ENCODE measurements around the gene ADCY3. TPM values are rescaled to one million over a fixed set of nuclear protein-coding genes. Genes with fewer than 3 reads are reported as not detected.

ADCY3 gene
- total and polyA plus RNA-seq, 3 experiments from 2014 or later, result 8.8 to 95.4 (median 90.9) TPM

DNA sequence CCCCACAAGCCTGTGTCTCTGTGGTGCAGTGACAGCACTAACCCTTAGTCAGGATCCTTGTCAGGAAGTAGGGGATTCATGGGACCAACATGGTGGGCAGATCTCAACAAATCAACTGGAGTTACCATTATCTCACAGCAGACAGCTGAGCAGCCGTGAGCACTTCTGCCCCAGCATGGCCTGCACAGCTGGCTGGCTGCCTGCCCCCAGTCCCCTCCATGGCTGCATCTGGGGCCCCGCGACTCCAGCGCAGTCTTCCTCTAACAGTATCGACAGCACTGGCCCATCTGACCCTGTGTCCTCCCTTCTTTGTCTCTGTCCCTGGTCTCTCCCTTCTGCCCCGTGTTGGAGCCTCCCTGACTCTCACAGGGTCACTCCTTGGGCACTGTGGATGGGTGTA is 4.7 kb upstream of the ADCY3 start:
- Mint-ChIP-seq H3K27me3 (no peaks in the 10 kb centered on the region), H3K4me3 (no peak overlapping the region), H3K9me3 (no peaks in the 10 kb centered on the region), H3K27ac (no peak overlapping the region), H3K4me1 (peaks cover 7 to 17% (median 9%) of the 10 kb centered on the region in 3 donors), H3K36me3 (no peaks in the 10 kb centered on the region)
- Histone ChIP-seq H3K4me1 (ENCODE audit: insufficient read depth, low read length) (peaks cover 22% of the 10 kb centered on the region), H3K4me3 (ENCODE audit: low read length) (no peak overlapping the region), H3K27me3 (ENCODE audit: insufficient read depth, low read length, poor library complexity, severe bottlenecking) (no peaks in the 10 kb centered on the region), H3K9me3 (ENCODE audit: low read length) (no peaks in the 10 kb centered on the region), H3K27ac (ENCODE audit: low read depth, low read length) (no peak overlapping the region), H3K36me3 (ENCODE audit: insufficient read depth, low read length) (no peaks in the 10 kb centered on the region)
- CTCF ChIA-PET, result no interaction called here
- POLR2A ChIA-PET, result no interaction called here
- no peak for DNase-seq

DNA sequence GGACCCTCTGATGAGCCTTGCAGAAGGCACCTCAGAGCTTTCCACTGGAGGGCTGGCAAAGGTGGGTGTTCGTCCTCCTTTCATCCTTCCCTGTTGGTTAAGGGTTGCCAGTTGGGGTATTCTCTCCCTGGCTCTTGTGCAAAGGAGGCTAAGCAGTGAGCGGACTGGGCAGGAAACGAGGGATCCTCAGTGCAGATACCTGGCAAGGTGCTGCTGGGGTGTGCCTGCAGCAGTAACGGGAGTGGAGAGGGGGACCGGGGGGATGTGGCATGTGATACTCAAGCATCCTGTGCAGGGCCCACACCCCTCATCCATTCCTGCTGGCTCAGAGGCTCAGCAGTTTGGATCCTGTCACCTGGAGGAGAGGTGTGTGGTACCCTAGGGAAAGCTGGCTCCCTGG is 4.2 kb upstream of the ADCY3 start:
- Mint-ChIP-seq H3K27ac (peak overlapping the region in 1 of 8 donors; percentile 91), H3K4me3 (peak overlapping the region in 1 of 7 donors; percentile 54), H3K9me3 (no peaks in the 10 kb centered on the region), H3K27me3 (no peaks in the 10 kb centered on the region), H3K4me1 (peaks cover 9 to 19% (median 10%) of the 10 kb centered on the region in 3 donors), H3K36me3 (peaks cover 0 to 1% (median 0%) of the 10 kb centered on the region in 3 donors)
- no peak overlapping the region for H3K27ac ChIP-seq (ENCODE audit: low read depth, low read length)
- H3K4me3 ChIP-seq (ENCODE audit: low read length), result no peak overlapping the region
- ChIA-PET CTCF (no interaction called here), POLR2A (no interaction called here)
- H3K4me1 ChIP-seq (ENCODE audit: insufficient read depth, low read length), result peaks cover 23% of the 10 kb centered on the region
- DNase-seq, result no peak
- H3K9me3 ChIP-seq (ENCODE audit: low read length), result no peaks in the 10 kb centered on the region
- H3K27me3 ChIP-seq (ENCODE audit: insufficient read depth, low read length, poor library complexity, severe bottlenecking), result no peaks in the 10 kb centered on the region
- H3K36me3 ChIP-seq (ENCODE audit: insufficient read depth, low read length), result no peaks in the 10 kb centered on the region

DNA sequence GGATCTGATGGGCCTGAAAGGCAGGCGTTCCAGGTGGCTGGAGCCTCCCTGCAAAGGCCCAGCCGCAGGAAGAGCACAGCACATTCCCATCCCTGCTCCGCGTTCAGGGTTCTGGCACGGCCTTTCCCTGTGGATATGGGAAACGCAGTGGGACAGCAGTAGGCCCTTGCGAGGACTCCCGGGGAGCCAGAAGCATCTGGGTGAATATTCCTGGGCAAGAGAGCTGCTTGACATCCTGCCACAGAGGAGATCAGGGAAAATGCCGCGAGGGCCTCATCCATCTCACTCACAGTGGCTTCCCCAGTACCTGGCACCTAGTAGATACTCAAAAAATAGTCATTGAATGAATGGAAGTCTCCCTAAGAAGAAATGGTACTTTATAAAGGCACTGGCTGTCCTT is 3.1 kb upstream of the ADCY3 start:
- no peak overlapping the region for H3K27ac ChIP-seq (ENCODE audit: low read depth, low read length)
- Mint-ChIP-seq H3K4me3 (peak overlapping the region in 1 of 7 donors; percentile 77), H3K4me1 (peaks cover 20 to 30% (median 21%) of the 10 kb centered on the region in 3 donors), H3K9me3 (no peaks in the 10 kb centered on the region), H3K27me3 (no peaks in the 10 kb centered on the region), H3K36me3 (peaks cover 0 to 6% (median 0%) of the 10 kb centered on the region in 3 donors), H3K27ac (no peak overlapping the region)
- no peak for DNase-seq
- H3K4me3 ChIP-seq (ENCODE audit: low read length), result no peak overlapping the region
- H3K27me3 ChIP-seq (ENCODE audit: insufficient read depth, low read length, poor library complexity, severe bottlenecking), result no peaks in the 10 kb centered on the region
- peaks cover 34% of the 10 kb centered on the region for H3K4me1 ChIP-seq (ENCODE audit: insufficient read depth, low read length)
- ChIA-PET CTCF (no interaction called here), POLR2A (no interaction called here)
- H3K36me3 ChIP-seq (ENCODE audit: insufficient read depth, low read length), result no peaks in the 10 kb centered on the region
- H3K9me3 ChIP-seq (ENCODE audit: low read length), result no peaks in the 10 kb centered on the region

- no peak for DNase-seq
- no peaks in the 10 kb centered on the region for H3K9me3 ChIP-seq (ENCODE audit: low read length)
- POLR2A ChIA-PET, result no interaction called here
- Mint-ChIP-seq H3K27me3 (no peaks in the 10 kb centered on the region), H3K9me3 (no peaks in the 10 kb centered on the region), H3K27ac (peak overlapping the region in 1 of 8 donors; percentile 15), H3K4me3 (peak overlapping the region in 5 of 7 donors; percentile 5 to 77 (median 46)), H3K4me1 (peaks cover 26 to 35% (median 27%) of the 10 kb centered on the region in 3 donors), H3K36me3 (peaks cover 0 to 6% (median 0%) of the 10 kb centered on the region in 3 donors)
- H3K4me1 ChIP-seq (ENCODE audit: insufficient read depth, low read length), result peaks cover 40% of the 10 kb centered on the region
- H3K27me3 ChIP-seq (ENCODE audit: insufficient read depth, low read length, poor library complexity, severe bottlenecking), result no peaks in the 10 kb centered on the region
- no peaks in the 10 kb centered on the region for H3K36me3 ChIP-seq (ENCODE audit: insufficient read depth, low read length)
- no peak overlapping the region for H3K4me3 ChIP-seq (ENCODE audit: low read length)
- CTCF ChIA-PET, result interaction anchor here (1.2 kb wide), 1 partner anchor 31 kb away, joined by 3 read pairs; no protein-coding TSS in a partner anchor
- no peak overlapping the region for H3K27ac ChIP-seq (ENCODE audit: low read depth, low read length)
These were observed 2.5 kb upstream of the ADCY3 start for GRCh38 chr2:24922556-24922955.

- Histone ChIP-seq H3K36me3 (ENCODE audit: insufficient read depth, low read length) (no peaks in the 10 kb centered on the region), H3K27me3 (ENCODE audit: insufficient read depth, low read length, poor library complexity, severe bottlenecking) (no peaks in the 10 kb centered on the region), H3K4me3 (ENCODE audit: low read length) (peak overlapping the region; percentile 38), H3K4me1 (ENCODE audit: insufficient read depth, low read length) (peaks cover 34% of the 10 kb centered on the region), H3K27ac (ENCODE audit: low read depth, low read length) (no peak overlapping the region), H3K9me3 (ENCODE audit: low read length) (no peaks in the 10 kb centered on the region)
- Mint-ChIP-seq H3K36me3 (peaks cover 0 to 6% (median 0%) of the 10 kb centered on the region in 3 donors), H3K27ac (peak overlapping the region; percentile 47 to 84 (median 66)), H3K4me1 (peaks cover 29 to 35% (median 33%) of the 10 kb centered on the region in 3 donors), H3K27me3 (no peaks in the 10 kb centered on the region), H3K4me3 (peak overlapping the region; percentile 72 to 92 (median 83)), H3K9me3 (no peaks in the 10 kb centered on the region)
- POLR2A ChIA-PET, result no interaction called here
- CTCF ChIA-PET, result interaction anchor here (1.1 kb wide), 1 partner anchor 11 kb away, joined by 4 read pairs; no protein-coding TSS in a partner anchor
- DNase-seq, result no peak
These were observed 888 bp upstream of the ADCY3 start for GRCh38 chr2:24920809-24921441.

DNA sequence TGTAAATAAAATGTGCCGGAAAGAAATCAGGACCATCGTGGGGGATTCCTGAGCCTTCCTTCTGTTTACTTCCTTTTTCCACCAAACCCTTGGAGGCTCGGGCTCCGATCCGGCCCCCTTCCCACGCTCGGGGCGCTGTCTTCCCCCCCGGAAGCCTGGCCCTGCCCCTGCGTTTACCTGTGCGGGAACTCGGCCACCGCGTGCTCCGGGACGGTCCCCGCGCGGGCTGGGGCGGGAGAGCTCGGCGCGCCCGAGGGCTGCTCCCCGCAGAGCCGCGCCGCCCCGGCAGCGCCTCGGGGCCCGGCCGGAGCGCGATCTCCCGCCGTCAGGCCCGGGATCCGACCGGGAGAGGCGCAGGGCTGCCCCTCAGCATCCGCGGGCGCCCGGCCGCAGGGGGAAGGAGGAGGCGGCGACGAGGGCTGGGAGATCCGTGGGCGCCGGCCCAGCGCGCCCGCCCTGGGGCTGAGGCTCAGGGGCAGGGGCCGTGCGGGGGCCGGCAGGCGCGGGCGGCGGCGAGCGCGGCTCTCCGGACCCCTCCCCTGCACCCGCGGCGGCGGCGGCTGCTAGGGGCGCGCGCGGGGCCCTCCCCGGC is 435 bp downstream of the ADCY3 start:
- Histone ChIP-seq H3K9me3 (ENCODE audit: low read length) (no peaks in the 10 kb centered on the region), H3K4me3 (ENCODE audit: low read length) (peak overlapping the region; percentile 77), H3K27ac (ENCODE audit: low read depth, low read length) (peak overlapping the region; percentile 51), H3K36me3 (ENCODE audit: insufficient read depth, low read length) (no peaks in the 10 kb centered on the region), H3K27me3 (ENCODE audit: insufficient read depth, low read length, poor library complexity, severe bottlenecking) (no peaks in the 10 kb centered on the region), H3K4me1 (ENCODE audit: insufficient read depth, low read length) (peaks cover 32% of the 10 kb centered on the region)
- ChIA-PET CTCF (interaction anchor here (1.0 kb wide), 1 partner anchor 54 kb away, joined by 3 read pairs; no protein-coding TSS in a partner anchor), POLR2A (interaction anchor here (0.6 to 1.3 kb wide), 3 partner anchors 51 to 333 kb away, joined by 3 to 5 read pairs (median 3); no protein-coding TSS in a partner anchor)
- Mint-ChIP-seq H3K9me3 (no peaks in the 10 kb centered on the region), H3K4me3 (peak overlapping the region; percentile 89 to 97 (median 93)), H3K27ac (peak overlapping the region in 7 of 8 donors; percentile 79 to 96 (median 93)), H3K27me3 (no peaks in the 10 kb centered on the region), H3K4me1 (peaks cover 33 to 41% (median 37%) of the 10 kb centered on the region in 3 donors), H3K36me3 (peaks cover 0 to 6% (median 0%) of the 10 kb centered on the region in 3 donors)
- no peak for DNase-seq

DNA sequence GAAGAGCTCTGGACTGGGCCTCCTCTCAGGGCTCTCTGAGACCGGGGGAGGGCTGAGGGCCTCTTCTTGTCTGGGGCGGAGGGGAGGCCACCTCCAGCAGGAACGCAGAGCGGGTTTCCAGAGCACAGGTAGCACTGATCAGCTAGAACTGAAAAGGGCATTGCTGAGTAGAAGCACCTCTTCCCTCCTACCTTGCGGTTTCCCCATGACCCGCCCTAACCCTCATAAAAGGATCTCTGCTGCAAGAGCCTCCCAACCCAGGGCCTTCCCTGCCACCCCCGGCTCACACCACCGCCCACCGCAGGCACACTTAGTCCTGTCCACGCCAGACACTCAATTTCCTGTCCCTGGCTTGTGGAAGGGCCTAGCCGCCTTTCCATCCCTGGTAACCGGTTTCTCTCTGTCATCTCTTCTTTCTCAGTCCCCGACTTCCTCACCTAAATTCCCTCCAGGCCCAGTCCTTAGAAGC is 966 bp downstream of the ADCY3 start:
- H3K4me1 Mint-ChIP-seq, result peaks cover 33 to 41% (median 38%) of the 10 kb centered on the region in 3 donors
- peak overlapping the region; percentile 89 to 97 (median 93) for H3K4me3 Mint-ChIP-seq
- Histone ChIP-seq H3K36me3 (ENCODE audit: insufficient read depth, low read length) (no peaks in the 10 kb centered on the region), H3K27ac (ENCODE audit: low read depth, low read length) (peak overlapping the region; percentile 51), H3K27me3 (ENCODE audit: insufficient read depth, low read length, poor library complexity, severe bottlenecking) (no peaks in the 10 kb centered on the region), H3K9me3 (ENCODE audit: low read length) (no peaks in the 10 kb centered on the region), H3K4me3 (ENCODE audit: low read length) (peak overlapping the region; percentile 77), H3K4me1 (ENCODE audit: insufficient read depth, low read length) (peaks cover 32% of the 10 kb centered on the region)
- DNase-seq, result peak; percentile 61 to 80 (median 69)
- peaks cover 0 to 6% (median 0%) of the 10 kb centered on the region in 3 donors for H3K36me3 Mint-ChIP-seq
- no peaks in the 10 kb centered on the region for H3K27me3 Mint-ChIP-seq
- peak overlapping the region; percentile 58 to 96 (median 92) for H3K27ac Mint-ChIP-seq
- H3K9me3 Mint-ChIP-seq, result no peaks in the 10 kb centered on the region
- ChIA-PET POLR2A (interaction anchor here (0.6 to 1.3 kb wide), 3 partner anchors 52 to 334 kb away, joined by 3 to 5 read pairs (median 3); no protein-coding TSS in a partner anchor), CTCF (interaction anchor here (1.0 kb wide), 1 partner anchor 55 kb away, joined by 3 read pairs; no protein-coding TSS in a partner anchor)

Data from CD8-positive, alpha-beta memory T cell (primary cell).